K562 (cell line): ENCODE results near the gene PHF21A. TPM values are rescaled to one million over a fixed set of nuclear protein-coding genes. Genes with fewer than 3 reads are reported as not detected.

ENCODE experiments used
- ARHGAP35 ChIP-seq: fragments of 450-650 bp; IDR thresholded peaks from 2 replicates; pipeline ENCODE4 v1.6.1; 2018; ENCODE audit not compliant: partially characterized antibody
- CBFB ChIP-seq: sonication (generic); formaldehyde crosslinking; IDR thresholded peaks from 2 replicates; pipeline ENCODE4 v1.4.0; 2020; ENCODE audit warnings: mild to moderate bottlenecking, missing genetic modification reagents
- CHD2 ChIP-seq: IDR thresholded peaks from 2 replicates; pipeline ENCODE4 v1.6.1; 2011; ENCODE audit warnings: low read depth, low read length
- CREB1 ChIP-seq, 2 experiments: sonication (generic) in 1 of 2; formaldehyde crosslinking in 1 of 2; IDR thresholded peaks; 2 replicates each; pipeline versions ENCODE4 v1.6.1 to v1.8.0; 2012 to 2022; ENCODE audit warnings: inconsistent platforms in 1 of 2, mild to moderate bottlenecking in 1 of 2, missing genetic modification reagents in 1 of 2, moderate library complexity in 1 of 2
- CSDE1 ChIP-seq, 2 experiments: fragments of 450-650 bp; IDR thresholded peaks; 2 replicates each; pipeline ENCODE4 v1.6.1; 2016; ENCODE audit warnings: mild to moderate bottlenecking in 1 of 2
- ELK3 ChIP-seq: fragments of 450-650 bp; formaldehyde crosslinking; IDR thresholded peaks from 2 replicates; pipeline ENCODE4 v1.4.0; 2020; ENCODE audit warnings: mild to moderate bottlenecking
- GATAD2A ChIP-seq: fragments of 450-650 bp; IDR thresholded peaks from 2 replicates; pipeline ENCODE4 v1.6.1; 2017
- GTF2A2 ChIP-seq: IDR thresholded peaks from 2 replicates; pipeline ENCODE4 v1.6.1; 2016; ENCODE audit warnings: mild to moderate bottlenecking, missing genetic modification characterization, missing compliant biosample characterization
- NCOA4 ChIP-seq: fragments of 450-650 bp; IDR thresholded peaks from 2 replicates; pipeline ENCODE4 v1.6.1; 2018; ENCODE audit warnings: mild to moderate bottlenecking; ENCODE audit not compliant: partially characterized antibody
- NELFE ChIP-seq: IDR thresholded peaks from 2 replicates; pipeline ENCODE4 v1.6.1; 2011; ENCODE audit warnings: mild to moderate bottlenecking; ENCODE audit not compliant: insufficient read depth, insufficient read length
- NFRKB ChIP-seq: fragments of 450-650 bp; IDR thresholded peaks from 2 replicates; pipeline ENCODE4 v1.6.1; 2016; ENCODE audit warnings: low read depth
- NKRF ChIP-seq: fragments of 450-650 bp; IDR thresholded peaks from 2 replicates; pipeline ENCODE4 v1.6.1; 2016; ENCODE audit warnings: borderline replicate concordance
- POLR2AphosphoS5 ChIP-seq: IDR thresholded peaks from 2 replicates; pipeline ENCODE4 v1.6.1; 2011; ENCODE audit warnings: mild to moderate bottlenecking, low read depth, low read length, moderate library complexity; ENCODE audit not compliant: control insufficient read depth, insufficient read depth
- PRMT5 ChIP-seq: sonication (generic); formaldehyde crosslinking; IDR thresholded peaks from 2 replicates; pipeline ENCODE4 v1.5.0; 2020; ENCODE audit warnings: missing genetic modification reagents
- SMARCC2 ChIP-seq: fragments of 450-650 bp; IDR thresholded peaks from 2 replicates; pipeline ENCODE4 v1.6.1; 2017; ENCODE audit warnings: antibody characterized with exemption, moderate library complexity, mild to moderate bottlenecking, low read depth
- ZBTB5 ChIP-seq: fragments of 450-650 bp; IDR thresholded peaks from 2 replicates; pipeline ENCODE4 v1.6.1; 2017; ENCODE audit warnings: antibody characterized with exemption
- ZNF507 ChIP-seq: conservative IDR thresholded peaks from 2 replicates; pipeline ENCODE4 v1.6.1; 2017; ENCODE audit warnings: missing genetic modification characterization, missing compliant biosample characterization
- ZNF512 ChIP-seq: IDR thresholded peaks from 2 replicates; pipeline ENCODE4 v1.6.1; 2016; ENCODE audit warnings: missing genetic modification characterization, missing compliant biosample characterization
- ZNF740 ChIP-seq, 3 experiments: fragments of 200-800 bp in 1 of 3; sonication (Bioruptor generic) in 1 of 3; sonication (generic) in 1 of 3; formaldehyde crosslinking in 1 of 3; IDR thresholded peaks; 2 replicates each; pipeline versions ENCODE4 v1.6.1 to v1.8.0; 2016 to 2022; ENCODE audit warnings: mild to moderate bottlenecking in 2 of 3, missing compliant biosample characterization in 2 of 3, missing genetic modification characterization in 2 of 3, missing genetic modification reagents in 1 of 3
- ZSCAN32 ChIP-seq: fragments of 450-650 bp; formaldehyde crosslinking; IDR thresholded peaks from 2 replicates; pipeline ENCODE4 v1.4.0; 2020; ENCODE audit warnings: mild to moderate bottlenecking, moderate library complexity
- polyA plus RNA-seq, 8 experiments: library from polyadenylated mRNA; depleted of rRNA in 4 of 8; stranded (reverse) in 5 of 8; unstranded in 3 of 8; fragments of >200 nt; fragmentation: Nextera tagmentation in 2 of 8; fragmentation: Illumina TruSeq in 1 of 8; extraction: Ambion mirVana in 2 of 8; extraction: Trizol in 1 of 8; gene quantifications; 2 replicates each; pipeline versions ENCODE4 v1.2.1 to v1.2.3, GENCODE V29; 2011 to 2014; ENCODE audit warnings: inconsistent platforms in 1 of 8, missing spikeins in 1 of 8
- total RNA-seq, 7 experiments: library from RNA; depleted of rRNA in 6 of 7; stranded (reverse); fragments of >200 nt in 6 of 7; fragmentation: Illumina TruSeq in 2 of 7; extraction: Trizol in 2 of 7; gene quantifications; 2 replicates each; pipeline versions ENCODE4 v1.2.1 to v1.2.3, GENCODE V29; 2011 to 2021; ENCODE audit warnings: low replicate concordance in 1 of 7

PHF21A gene
- total and polyA plus RNA-seq, 9 of the 15 experiments (the other 6 are each of a cell fraction or from before 2014, with no cell fraction given), result 1.5 to 32.4 (median 10.7) TPM

GRCh38 chr11:46120346-46121300, 631 bp downstream of the PHF21A start (continued):
- TF ChIP-seq NELFE (no peak), ELK3 (CRISPR knock-in tag) (no peak), SMARCC2 (no peak), ZSCAN32 (CRISPR knock-in tag) (no peak), CHD2 (no peak), ZNF740 (CRISPR knock-in tag; IDR thresholded peaks at IDR 0.05) (peak; percentile 79), ZNF740 (tag; IDR thresholded peaks at IDR 0.05) (no peak), ZNF512 (peak; percentile 63), CBFB (CRISPR knock-in tag) (no peak), CSDE1 (IDR thresholded peaks at IDR 0.05) (no peak), NCOA4 (no peak), ZNF507 (tag) (no peak), NKRF (peak; percentile 26; the same call in 1 of the 2 replicates), POLR2AphosphoS5 (peak; percentile 10; the same call in 1 of the 2 replicates), GATAD2A (peak; percentile 37; the same call in 1 of the 2 replicates), GTF2A2 (tag) (no peak), NFRKB (peak; percentile 72; the same call in 1 of the 2 replicates), ZBTB5 (no peak), CREB1 (IDR thresholded peaks at IDR 0.05) (no peak), CREB1 (CRISPR knock-in tag; IDR thresholded peaks at IDR 0.05) (no peak), PRMT5 (CRISPR knock-in tag) (no peak), ARHGAP35 (no peak)
